ENCODE results near the gene NUP160.
"Not testable (repeated sequence)": the region's sequence is repeated elsewhere in the genome, so short reads cannot be mapped to it uniquely, and the experiment has no call there.

Gene NUP160

DNA sequence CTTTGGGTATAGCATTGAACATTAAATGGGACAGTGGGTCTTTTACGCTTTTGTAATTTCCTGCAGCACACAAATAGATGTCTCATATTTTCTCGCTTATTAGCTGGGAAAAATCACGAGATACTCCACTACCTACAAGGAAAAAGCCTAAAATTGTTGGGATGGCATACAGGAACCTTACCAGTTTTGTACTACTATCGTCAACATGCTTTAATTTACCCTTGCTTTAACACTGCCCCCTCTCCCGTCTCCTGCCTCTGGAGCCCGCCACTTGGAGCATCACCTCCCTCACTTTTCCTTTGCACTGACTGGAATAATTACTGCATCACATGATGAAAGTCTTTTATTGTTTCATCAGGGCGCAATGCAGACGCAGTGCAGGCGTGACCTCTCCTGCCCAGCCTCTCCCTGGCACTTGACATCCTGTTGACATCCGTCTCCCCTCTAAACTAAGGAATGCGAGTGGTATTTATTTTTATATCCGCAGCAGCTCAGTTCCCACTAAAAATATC is 80.0 kb downstream of the NUP160 start:
- peak overlapping the region; percentile 67 for H3K4me3 ChIP-seq (replicated peaks; ENCODE audit: low read depth, low read length)
- peak; percentile 86 for DNase-seq (ENCODE audit: low read depth)
- TF ChIP-seq, protein P1, sequence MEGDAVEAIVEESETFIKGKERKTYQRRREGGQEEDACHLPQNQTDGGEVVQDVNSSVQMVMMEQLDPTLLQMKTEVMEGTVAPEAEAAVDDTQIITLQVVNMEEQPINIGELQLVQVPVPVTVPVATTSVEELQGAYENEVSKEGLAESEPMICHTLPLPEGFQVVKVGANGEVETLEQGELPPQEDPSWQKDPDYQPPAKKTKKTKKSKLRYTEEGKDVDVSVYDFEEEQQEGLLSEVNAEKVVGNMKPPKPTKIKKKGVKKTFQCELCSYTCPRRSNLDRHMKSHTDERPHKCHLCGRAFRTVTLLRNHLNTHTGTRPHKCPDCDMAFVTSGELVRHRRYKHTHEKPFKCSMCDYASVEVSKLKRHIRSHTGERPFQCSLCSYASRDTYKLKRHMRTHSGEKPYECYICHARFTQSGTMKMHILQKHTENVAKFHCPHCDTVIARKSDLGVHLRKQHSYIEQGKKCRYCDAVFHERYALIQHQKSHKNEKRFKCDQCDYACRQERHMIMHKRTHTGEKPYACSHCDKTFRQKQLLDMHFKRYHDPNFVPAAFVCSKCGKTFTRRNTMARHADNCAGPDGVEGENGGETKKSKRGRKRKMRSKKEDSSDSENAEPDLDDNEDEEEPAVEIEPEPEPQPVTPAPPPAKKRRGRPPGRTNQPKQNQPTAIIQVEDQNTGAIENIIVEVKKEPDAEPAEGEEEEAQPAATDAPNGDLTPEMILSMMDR (IDR thresholded peaks at IDR 0.05; ENCODE audit: low read length, missing control alignments), result no peak

DNA sequence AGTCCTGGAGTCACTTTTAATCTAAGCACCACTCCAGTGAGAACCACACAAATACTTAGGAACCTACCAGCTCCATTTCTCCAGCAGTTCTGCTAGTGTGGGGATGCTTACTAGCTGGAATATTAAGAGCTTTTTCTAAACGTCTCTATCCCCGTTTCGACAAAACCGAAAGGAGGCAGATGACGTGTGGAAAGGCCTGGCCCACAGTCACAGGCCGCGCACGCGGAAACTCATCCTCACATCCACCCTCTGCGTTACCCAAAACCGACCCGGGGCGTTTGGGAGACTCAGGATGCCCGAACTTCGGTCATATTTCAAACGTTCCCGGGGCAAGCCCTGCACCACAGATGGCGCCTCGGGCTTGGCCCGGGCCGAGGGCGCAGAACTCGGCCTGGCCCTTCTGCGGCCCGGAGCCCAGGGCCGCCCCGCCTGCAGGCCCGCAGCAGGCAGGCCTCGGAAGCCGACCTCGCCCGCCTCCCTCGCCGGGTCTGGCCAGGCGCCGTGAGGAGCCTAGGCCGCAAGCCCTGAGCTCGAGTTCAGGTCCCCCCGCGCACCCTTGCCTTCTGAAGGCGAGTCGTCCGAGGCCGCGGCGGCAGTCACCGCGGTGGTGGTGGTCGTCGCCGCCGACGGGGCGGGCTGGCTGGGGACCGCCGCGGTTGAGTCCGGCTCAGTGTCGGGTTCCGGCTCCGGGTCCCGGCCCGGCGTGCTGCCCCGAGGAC is 81.5 kb downstream of the NUP160 start:
- peak; percentile 62 for DNase-seq (ENCODE audit: low read depth)
- H3K4me3 ChIP-seq (replicated peaks; ENCODE audit: low read depth, low read length), result peak overlapping the region; percentile 95
- TF ChIP-seq, protein P1 (IDR thresholded peaks at IDR 0.05; ENCODE audit: low read length, missing control alignments), result no peak

DNA sequence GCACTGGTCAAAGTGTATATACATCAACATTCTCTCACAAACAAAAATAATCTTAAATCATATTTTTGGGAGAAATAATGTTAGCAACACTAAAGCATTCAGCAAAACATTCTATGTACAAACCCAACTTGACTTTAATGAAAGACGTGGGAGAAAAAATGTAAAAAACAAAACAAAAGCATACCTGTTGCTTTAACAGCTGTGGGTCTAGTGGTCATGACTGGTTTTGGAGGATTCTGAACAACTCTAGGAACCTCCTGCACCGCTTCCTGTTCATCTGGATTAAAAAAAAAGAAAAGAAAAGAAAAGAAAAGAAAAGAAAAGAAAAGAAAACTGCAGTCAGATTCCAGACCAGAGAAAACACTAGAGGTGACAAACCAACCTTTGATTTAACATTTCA is 83.1 kb downstream of the NUP160 start:
- DNase-seq (ENCODE audit: low read depth), result no peak
- TF ChIP-seq, protein P1 (IDR thresholded peaks at IDR 0.05; ENCODE audit: low read length, missing control alignments), result no peak
- peak overlapping the region; percentile 95 for H3K4me3 ChIP-seq (replicated peaks; ENCODE audit: low read depth, low read length)

DNA sequence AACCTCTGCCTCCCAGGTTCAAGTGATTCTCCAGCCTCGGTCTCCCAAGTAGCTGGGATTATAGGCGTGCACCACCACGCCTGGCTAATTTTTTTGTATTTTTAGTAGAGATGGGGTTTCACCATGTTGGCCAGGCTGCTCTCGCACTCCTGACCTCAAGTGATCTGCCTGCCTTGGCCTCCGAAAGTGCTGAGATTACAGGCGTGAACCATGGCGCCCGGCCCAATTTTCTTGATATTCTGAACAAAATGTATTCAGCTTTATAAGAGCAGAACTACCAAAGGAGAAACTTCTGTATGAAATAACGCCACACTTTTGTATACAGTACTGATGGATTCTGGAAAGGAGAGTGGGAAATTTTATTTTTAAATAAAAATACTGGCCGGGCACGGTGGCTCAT is 88.9 kb downstream of the NUP160 start:
- not testable (repeated sequence) for H3K4me3 ChIP-seq (replicated peaks; ENCODE audit: low read depth, low read length); DNase-seq (ENCODE audit: low read depth)

DNA sequence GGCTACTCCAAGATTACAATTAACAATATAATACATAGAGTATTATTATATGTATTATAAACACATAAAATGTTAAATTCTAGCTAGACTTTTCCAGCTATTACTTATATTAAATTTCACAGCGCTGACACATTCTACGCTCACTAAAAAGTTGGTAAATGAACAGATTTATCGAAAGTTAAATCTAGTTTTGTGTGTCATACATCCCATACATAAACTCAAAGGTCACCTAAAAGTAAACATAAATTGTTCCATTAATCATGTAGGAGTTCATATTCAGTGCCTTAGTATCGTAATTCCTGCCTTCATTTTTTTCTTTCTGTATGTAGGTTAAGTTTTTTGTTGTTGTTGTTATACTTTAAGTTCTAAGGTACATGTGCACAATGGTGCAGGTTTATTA is 91.9 kb downstream of the NUP160 start:
- no peak for DNase-seq (ENCODE audit: low read depth)
- TF ChIP-seq, protein P1 (IDR thresholded peaks at IDR 0.05; ENCODE audit: low read length, missing control alignments), result no peak
- no peak overlapping the region for H3K4me3 ChIP-seq (replicated peaks; ENCODE audit: low read depth, low read length)

DNA sequence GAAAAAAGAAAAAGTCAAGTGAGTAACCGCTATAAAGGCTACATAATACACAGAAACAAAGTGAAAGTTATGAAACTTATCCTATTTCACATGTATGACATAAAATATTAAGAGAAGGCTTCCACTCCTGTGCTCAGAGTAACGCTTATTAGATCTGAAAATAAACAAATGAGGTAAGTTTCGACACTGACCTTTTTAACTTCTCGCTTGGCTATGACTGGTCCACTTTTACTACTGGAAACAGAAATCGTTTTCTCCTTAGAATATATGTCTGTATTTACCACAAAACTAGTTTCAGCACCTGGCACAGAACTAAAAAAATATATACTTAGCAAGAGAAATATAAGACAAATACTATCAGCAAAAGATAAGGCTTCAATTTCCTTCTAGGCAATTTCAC is 97.4 kb downstream of the NUP160 start:
- TF ChIP-seq, protein P1 (IDR thresholded peaks at IDR 0.05; ENCODE audit: low read length, missing control alignments), result no peak
- DNase-seq (ENCODE audit: low read depth), result no peak
- no peak overlapping the region for H3K4me3 ChIP-seq (replicated peaks; ENCODE audit: low read depth, low read length)

DNA sequence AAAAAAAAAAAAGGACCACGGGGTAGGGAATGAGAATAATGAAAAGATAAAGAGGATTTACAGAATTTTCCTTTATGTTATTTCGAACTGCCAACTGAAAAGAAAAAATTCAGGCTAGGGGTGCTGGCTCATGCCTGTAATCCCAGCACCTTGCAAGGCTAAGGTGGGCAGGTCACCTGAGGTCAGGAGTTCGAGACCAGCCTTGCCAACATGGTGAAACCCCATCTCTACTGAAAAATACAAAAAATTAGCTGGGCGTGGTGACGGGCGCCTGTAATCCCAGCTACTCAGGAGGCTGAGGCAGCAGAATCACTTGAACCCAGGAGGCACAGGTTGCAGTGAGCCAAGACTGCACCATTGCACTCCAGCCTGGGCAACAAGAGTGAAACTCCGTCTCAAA is 105.7 kb downstream of the NUP160 start:
- not testable (repeated sequence) for DNase-seq (ENCODE audit: low read depth); H3K4me3 ChIP-seq (replicated peaks; ENCODE audit: low read depth, low read length)

DNA sequence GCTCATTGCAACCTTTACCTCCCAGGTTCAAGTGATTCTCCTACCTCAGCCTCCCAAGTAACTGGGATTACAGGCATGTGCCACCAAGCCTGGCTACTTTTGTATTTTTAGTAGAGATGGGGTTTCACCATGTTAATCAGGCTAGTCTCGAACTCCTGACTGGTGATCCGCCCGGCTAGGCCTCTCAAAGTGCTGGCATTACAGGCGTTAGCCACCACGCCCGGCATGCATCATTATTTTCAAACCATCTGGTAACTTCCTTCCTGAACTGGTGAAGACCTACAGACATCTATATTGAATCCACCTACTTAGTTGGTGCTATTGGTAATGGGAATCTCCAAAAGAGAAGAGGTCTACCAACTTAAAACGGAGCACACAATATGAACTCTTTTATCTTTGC is 110.3 kb downstream of the NUP160 start:
- not testable (repeated sequence) for DNase-seq (ENCODE audit: low read depth); H3K4me3 ChIP-seq (replicated peaks; ENCODE audit: low read depth, low read length)

All from fibroblast of pulmonary artery (primary cell).